HepG2 (cell line): Measurements from ENCODE around the gene GPT2. TPM values are rescaled to one million over a fixed set of nuclear protein-coding genes. Genes with fewer than 3 reads are reported as not detected.

ENCODE experiments used
- BCL6 ChIP-seq: IDR thresholded peaks from 2 replicates; pipeline ENCODE4 v1.6.1; 2016; ENCODE audit warnings: missing genetic modification reagents, missing compliant biosample characterization
- CCAR2 ChIP-seq: fragments of 200-400 bp; formaldehyde crosslinking; optimal IDR thresholded peaks from 2 replicates; pipeline ENCODE3; 2018; ENCODE audit warnings: low read depth, mild to moderate bottlenecking, low read length, moderate library complexity
- DNMT3B ChIP-seq: conservative IDR thresholded peaks from 2 replicates; pipeline ENCODE4 v1.6.1; 2016; ENCODE audit warnings: missing biosample characterization, control low read depth
- KDM5A ChIP-seq: fragments of 200-600 bp; sonication (generic); IDR thresholded peaks from 2 replicates; pipeline ENCODE4 v1.7.0; 2018; ENCODE audit warnings: antibody characterized with exemption, mild to moderate bottlenecking, low read length, borderline replicate concordance
- MTA1 ChIP-seq: sonication (generic); formaldehyde crosslinking; IDR thresholded peaks from 2 replicates; pipeline ENCODE4 v1.4.0; 2020; ENCODE audit warnings: missing genetic modification reagents, mild to moderate bottlenecking, borderline replicate concordance
- NFATC3 ChIP-seq: sonication (generic); formaldehyde crosslinking; IDR thresholded peaks from 2 replicates; pipeline ENCODE4 v1.5.1; 2020; ENCODE audit warnings: mild to moderate bottlenecking, missing genetic modification reagents
- NR2F2 ChIP-seq: IDR thresholded peaks from 2 replicates; pipeline ENCODE4 v1.6.1; 2012; ENCODE audit warnings: low read depth, inconsistent platforms, borderline replicate concordance
- PAF1 ChIP-seq: IDR thresholded peaks from 2 replicates; pipeline ENCODE4 v1.6.1; 2016; ENCODE audit warnings: missing genetic modification reagents, missing compliant biosample characterization
- RBFOX2 ChIP-seq: fragments of 200-400 bp; formaldehyde crosslinking; IDR thresholded peaks from 2 replicates; pipeline ENCODE4 v1.6.1; 2017; ENCODE audit warnings: low read depth, mild to moderate bottlenecking, low read length
- RXRA ChIP-seq: sonication (generic); formaldehyde crosslinking; IDR thresholded peaks from 2 replicates; pipeline ENCODE4 v1.5.1; 2020; ENCODE audit warnings: missing genetic modification reagents
- RXRB ChIP-seq: IDR thresholded peaks from 2 replicates; pipeline ENCODE4 v1.6.1; 2016; ENCODE audit warnings: borderline replicate concordance, missing genetic modification reagents, missing compliant biosample characterization
- SETDB1 ChIP-seq: sonication (generic); formaldehyde crosslinking; IDR thresholded peaks from 2 replicates; pipeline ENCODE4 v1.5.1; 2020; ENCODE audit warnings: missing genetic modification reagents, mild to moderate bottlenecking, borderline replicate concordance
- ZNF274 ChIP-seq: sonication (generic); formaldehyde crosslinking; IDR thresholded peaks from 2 replicates; pipeline ENCODE4 v1.5.1; 2020; ENCODE audit warnings: mild to moderate bottlenecking, missing genetic modification reagents
- ZNF292 ChIP-seq: sonication (generic); formaldehyde crosslinking; IDR thresholded peaks from 2 replicates; pipeline ENCODE4 v1.8.1; 2022; ENCODE audit warnings: mild to moderate bottlenecking, low read depth, missing genetic modification reagents, borderline replicate concordance
- ZNF383 ChIP-seq: sonication (generic); formaldehyde crosslinking; IDR thresholded peaks from 2 replicates; pipeline ENCODE4 v1.4.0; 2020; ENCODE audit warnings: missing genetic modification reagents, mild to moderate bottlenecking, borderline replicate concordance
- ZNF501 ChIP-seq: sonication (generic); formaldehyde crosslinking; IDR thresholded peaks from 2 replicates; pipeline ENCODE4 v1.5.1; 2020; ENCODE audit warnings: mild to moderate bottlenecking, moderate library complexity, missing genetic modification reagents
- ZNF552 ChIP-seq: sonication (generic); formaldehyde crosslinking; IDR thresholded peaks from 2 replicates; pipeline ENCODE4 v1.9.0; 2022; ENCODE audit warnings: missing genetic modification reagents, mild to moderate bottlenecking, borderline replicate concordance
- ZNF605 ChIP-seq: sonication (generic); formaldehyde crosslinking; IDR thresholded peaks from 2 replicates; pipeline ENCODE4 v1.8.0; 2022; ENCODE audit warnings: mild to moderate bottlenecking, missing genetic modification reagents
- polyA plus RNA-seq, 8 experiments: library from polyadenylated mRNA; depleted of rRNA in 3 of 8; stranded (reverse) in 7 of 8; unstranded in 1 of 8; fragments of >200 nt; fragmentation: Illumina TruSeq in 4 of 8; extraction: Trizol in 4 of 8; gene quantifications; 2 replicates each; pipeline versions ENCODE4 v1.2.1 to v1.2.3, GENCODE V29; 2011 to 2016; ENCODE audit warnings: low read depth in 4 of 8, missing spikeins in 1 of 8, mixed read lengths in 1 of 8; ENCODE audit not compliant: insufficient read depth in 1 of 8
- total RNA-seq, 5 experiments: library from RNA; depleted of rRNA; stranded (reverse); fragments of >200 nt; fragmentation: Illumina TruSeq; extraction: Trizol; gene quantifications; 2 replicates each; pipeline ENCODE4 v1.2.3, GENCODE V29; 2016; ENCODE audit warnings: low read depth in 1 of 5
- TF ChIP-seq, protein P1 (sequence below): sonication (generic); formaldehyde crosslinking; IDR thresholded peaks from 2 replicates; pipeline ENCODE4 v1.4.0; 2020; ENCODE audit warnings: missing genetic modification reagents
- TF ChIP-seq, protein P2 (sequence below): sonication (generic); formaldehyde crosslinking; IDR thresholded peaks from 2 replicates; pipeline ENCODE4 v1.4.0; 2020; ENCODE audit warnings: mild to moderate bottlenecking, missing genetic modification reagents
- TF ChIP-seq, protein P3 (sequence below): IDR thresholded peaks from 2 replicates; pipeline ENCODE4 v1.6.1; 2016; ENCODE audit warnings: low read depth, control low read depth

Gene GPT2
- total and polyA plus RNA-seq, 2 of the 13 experiments (the other 11 are each of a cell fraction or from before 2014, with no cell fraction given) = 138 to 267 TPM

DNA sequence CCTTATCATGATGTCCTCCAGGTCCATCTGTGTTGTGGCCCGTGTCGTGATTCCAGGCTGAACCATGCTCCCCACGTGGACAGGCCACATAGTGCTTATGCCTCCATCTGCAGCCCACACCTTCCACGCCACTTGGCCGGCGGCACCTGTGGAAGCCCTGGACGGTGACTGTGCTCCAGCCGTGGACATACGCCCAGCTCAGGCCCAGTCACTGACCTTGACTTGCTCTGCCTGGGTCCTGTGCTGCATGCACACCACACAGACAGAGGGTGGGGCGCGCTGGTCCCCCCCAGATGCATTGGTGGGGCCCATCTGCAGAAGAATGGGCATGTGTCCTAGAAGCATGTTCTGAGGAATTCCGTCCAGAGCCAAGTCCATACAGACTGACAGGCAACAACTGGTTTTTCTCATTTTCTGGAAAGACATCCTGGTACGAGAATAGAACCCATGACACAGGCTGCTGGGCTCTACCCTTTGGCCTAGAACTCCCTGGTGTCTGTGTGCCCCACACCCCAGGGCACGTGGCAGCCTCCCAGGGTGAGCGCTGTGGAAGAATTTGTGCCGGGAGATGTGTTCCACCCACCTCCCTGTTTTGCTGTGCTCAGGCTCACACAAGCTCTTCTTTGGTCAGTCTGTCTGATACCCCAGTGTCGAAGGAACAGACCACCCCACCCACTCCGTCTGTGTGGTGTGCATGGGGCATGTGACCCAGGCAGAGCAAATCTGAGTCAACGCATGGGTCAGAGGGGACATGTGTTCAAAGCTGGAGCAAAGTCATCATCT, 39.5 kb downstream of the GPT2 start (continued):
- no peak for TF ChIP-seq NFATC3 (CRISPR knock-in tag)
- TF ChIP-seq NR2F2 = no peak
- TF ChIP-seq ZNF501 (CRISPR knock-in tag) = 0 out of 2 replicates have a peak, but pooled peaks have one; percentile 25
- TF ChIP-seq ZNF552 (CRISPR knock-in tag) = 0 out of 2 replicates have a peak, but pooled peaks have one; percentile 19
- TF ChIP-seq RXRB (CRISPR knock-in tag) = no peak
- no peak for TF ChIP-seq BCL6
- 0 out of 2 replicates have a peak, but pooled peaks have one; percentile 66 for TF ChIP-seq PAF1 (CRISPR knock-in tag)
- TF ChIP-seq ZNF292 (CRISPR knock-in tag) = no peak
- no peak for TF ChIP-seq MTA1 (CRISPR knock-in tag)
- no peak for TF ChIP-seq ZNF605 (CRISPR knock-in tag)
- TF ChIP-seq ZNF383 = no peak
- TF ChIP-seq KDM5A = no peak
- TF ChIP-seq RBFOX2 = peak; percentile 48; the same call in 1 of the 2 replicates
- TF ChIP-seq, protein P1, sequence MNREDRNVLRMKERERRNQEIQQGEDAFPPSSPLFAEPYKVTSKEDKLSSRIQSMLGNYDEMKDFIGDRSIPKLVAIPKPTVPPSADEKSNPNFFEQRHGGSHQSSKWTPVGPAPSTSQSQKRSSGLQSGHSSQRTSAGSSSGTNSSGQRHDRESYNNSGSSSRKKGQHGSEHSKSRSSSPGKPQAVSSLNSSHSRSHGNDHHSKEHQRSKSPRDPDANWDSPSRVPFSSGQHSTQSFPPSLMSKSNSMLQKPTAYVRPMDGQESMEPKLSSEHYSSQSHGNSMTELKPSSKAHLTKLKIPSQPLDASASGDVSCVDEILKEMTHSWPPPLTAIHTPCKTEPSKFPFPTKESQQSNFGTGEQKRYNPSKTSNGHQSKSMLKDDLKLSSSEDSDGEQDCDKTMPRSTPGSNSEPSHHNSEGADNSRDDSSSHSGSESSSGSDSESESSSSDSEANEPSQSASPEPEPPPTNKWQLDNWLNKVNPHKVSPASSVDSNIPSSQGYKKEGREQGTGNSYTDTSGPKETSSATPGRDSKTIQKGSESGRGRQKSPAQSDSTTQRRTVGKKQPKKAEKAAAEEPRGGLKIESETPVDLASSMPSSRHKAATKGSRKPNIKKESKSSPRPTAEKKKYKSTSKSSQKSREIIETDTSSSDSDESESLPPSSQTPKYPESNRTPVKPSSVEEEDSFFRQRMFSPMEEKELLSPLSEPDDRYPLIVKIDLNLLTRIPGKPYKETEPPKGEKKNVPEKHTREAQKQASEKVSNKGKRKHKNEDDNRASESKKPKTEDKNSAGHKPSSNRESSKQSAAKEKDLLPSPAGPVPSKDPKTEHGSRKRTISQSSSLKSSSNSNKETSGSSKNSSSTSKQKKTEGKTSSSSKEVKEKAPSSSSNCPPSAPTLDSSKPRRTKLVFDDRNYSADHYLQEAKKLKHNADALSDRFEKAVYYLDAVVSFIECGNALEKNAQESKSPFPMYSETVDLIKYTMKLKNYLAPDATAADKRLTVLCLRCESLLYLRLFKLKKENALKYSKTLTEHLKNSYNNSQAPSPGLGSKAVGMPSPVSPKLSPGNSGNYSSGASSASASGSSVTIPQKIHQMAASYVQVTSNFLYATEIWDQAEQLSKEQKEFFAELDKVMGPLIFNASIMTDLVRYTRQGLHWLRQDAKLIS (CRISPR knock-in tag) = no peak
- no peak for TF ChIP-seq RXRA (CRISPR knock-in tag)
- TF ChIP-seq, protein P2, sequence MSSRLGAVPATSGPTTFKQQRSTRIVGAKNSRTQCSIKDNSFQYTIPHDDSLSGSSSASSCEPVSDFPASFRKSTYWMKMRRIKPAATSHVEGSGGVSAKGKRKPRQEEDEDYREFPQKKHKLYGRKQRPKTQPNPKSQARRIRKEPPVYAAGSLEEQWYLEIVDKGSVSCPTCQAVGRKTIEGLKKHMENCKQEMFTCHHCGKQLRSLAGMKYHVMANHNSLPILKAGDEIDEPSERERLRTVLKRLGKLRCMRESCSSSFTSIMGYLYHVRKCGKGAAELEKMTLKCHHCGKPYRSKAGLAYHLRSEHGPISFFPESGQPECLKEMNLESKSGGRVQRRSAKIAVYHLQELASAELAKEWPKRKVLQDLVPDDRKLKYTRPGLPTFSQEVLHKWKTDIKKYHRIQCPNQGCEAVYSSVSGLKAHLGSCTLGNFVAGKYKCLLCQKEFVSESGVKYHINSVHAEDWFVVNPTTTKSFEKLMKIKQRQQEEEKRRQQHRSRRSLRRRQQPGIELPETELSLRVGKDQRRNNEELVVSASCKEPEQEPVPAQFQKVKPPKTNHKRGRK (CRISPR knock-in tag) = no peak
- no peak for TF ChIP-seq CCAR2
- no peak for TF ChIP-seq ZNF274
- TF ChIP-seq SETDB1 (CRISPR knock-in tag) = no peak
- TF ChIP-seq DNMT3B (CRISPR knock-in tag) = no peak
- TF ChIP-seq, protein P3, sequence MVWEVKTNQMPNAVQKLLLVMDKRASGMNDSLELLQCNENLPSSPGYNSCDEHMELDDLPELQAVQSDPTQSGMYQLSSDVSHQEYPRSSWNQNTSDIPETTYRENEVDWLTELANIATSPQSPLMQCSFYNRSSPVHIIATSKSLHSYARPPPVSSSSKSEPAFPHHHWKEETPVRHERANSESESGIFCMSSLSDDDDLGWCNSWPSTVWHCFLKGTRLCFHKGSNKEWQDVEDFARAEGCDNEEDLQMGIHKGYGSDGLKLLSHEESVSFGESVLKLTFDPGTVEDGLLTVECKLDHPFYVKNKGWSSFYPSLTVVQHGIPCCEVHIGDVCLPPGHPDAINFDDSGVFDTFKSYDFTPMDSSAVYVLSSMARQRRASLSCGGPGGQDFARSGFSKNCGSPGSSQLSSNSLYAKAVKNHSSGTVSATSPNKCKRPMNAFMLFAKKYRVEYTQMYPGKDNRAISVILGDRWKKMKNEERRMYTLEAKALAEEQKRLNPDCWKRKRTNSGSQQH = no peak
